NCI-H226 (cell line): Measurements from ENCODE around the gene CACNA1D.

Source experiments
- DNase-seq: peaks from one replicate; pipeline ENCODE4 v3.0.0-alpha.2; 2015

Gene CACNA1D

GRCh38 chr3:53815651-53816050 is 321.2 kb downstream of the CACNA1D start:
- no peak for DNase-seq

GRCh38 chr3:53816425-53816824 is 322.0 kb downstream of the CACNA1D start:
- DNase-seq = no peak

- no peak for DNase-seq
Measured at GRCh38 chr3:53817211-53817610, 322.8 kb downstream of the CACNA1D start.

GRCh38 chr3:53817809-53818208 is 323.4 kb downstream of the CACNA1D start:
- no peak for DNase-seq

- no peak for DNase-seq
Measured at GRCh38 chr3:53818221-53819162, 324.1 kb downstream of the CACNA1D start.

- no peak for DNase-seq
Measured at GRCh38 chr3:53819163-53819868, 324.9 kb downstream of the CACNA1D start.

- DNase-seq = no peak
Measured at GRCh38 chr3:53820084-53820483, 325.7 kb downstream of the CACNA1D start.

GRCh38 chr3:53820756-53821580 is 326.6 kb downstream of the CACNA1D start:
- DNase-seq = no peak

- DNase-seq = peak; percentile 17
Measured at GRCh38 chr3:53821631-53822121, 327.3 kb downstream of the CACNA1D start.

- no peak for DNase-seq
Measured at GRCh38 chr3:53822331-53822741, 327.9 kb downstream of the CACNA1D start.

- DNase-seq = no peak
Measured at GRCh38 chr3:53823026-53823955, 328.9 kb downstream of the CACNA1D start.

- no peak for DNase-seq
Measured at GRCh38 chr3:53823956-53824657, 329.7 kb downstream of the CACNA1D start.

- DNase-seq = no peak
Measured at GRCh38 chr3:53824795-53825194, 330.4 kb downstream of the CACNA1D start.

GRCh38 chr3:53826048-53826447 is 331.6 kb downstream of the CACNA1D start:
- no peak for DNase-seq

- DNase-seq = no peak
Measured at GRCh38 chr3:53828581-53828980, 334.2 kb downstream of the CACNA1D start.

- DNase-seq = no peak
Measured at GRCh38 chr3:53829605-53830004, 335.2 kb downstream of the CACNA1D start.

- DNase-seq = no peak
Measured at GRCh38 chr3:53830944-53831343, 336.5 kb downstream of the CACNA1D start.

- DNase-seq = no peak
Measured at GRCh38 chr3:53833053-53833645, 338.7 kb downstream of the CACNA1D start.

- no peak for DNase-seq
Measured at GRCh38 chr3:53833700-53834099, 339.3 kb downstream of the CACNA1D start.

GRCh38 chr3:53834429-53835095 is 340.2 kb downstream of the CACNA1D start:
- no peak for DNase-seq
